IMR-90 (cell line): ENCODE data around the gene CYP4F2. TPM values are rescaled to one million over a fixed set of nuclear protein-coding genes. Genes with fewer than 3 reads are reported as not detected.

Experiments
- ATAC-seq: fragments of 200-7000 bp; cut with Tn5 transposase; 2 replicates; pipeline ENCODE4 v1.9.1; 2020; ENCODE audit warnings: low read depth, mild to moderate bottlenecking, moderate library complexity
- BruUV-seq: library from RNA; stranded (reverse); fragments of 400-500 nt; replicated peaks from 2 replicates; lab custom pipeline; 2021; lab: Mats Ljungman, UMichigan
- CTCF ChIA-PET: fragments of 300-600 bp; formaldehyde crosslinking; extraction: SDS; loops from one replicate; lab custom pipeline; 2021; ENCODE audit warnings: antibody characterized with exemption; lab: Yijun Ruan, JAX
- POLR2A ChIA-PET: fragments of 300-600 bp; sonication (Branson Sonifier 250); formaldehyde crosslinking; loops from one replicate; lab custom pipeline; 2022; ENCODE audit warnings: antibody characterized with exemption; ENCODE audit not compliant: unreplicated experiment; lab: Charles Lee
- DNase-seq: peaks from one replicate; pipeline ENCODE4 v3.0.0; 2013
- H2AFZ ChIP-seq: replicated peaks from 2 replicates; pipeline ENCODE3; 2013; ENCODE audit warnings: low read length, mild to moderate bottlenecking; ENCODE audit not compliant: poor library complexity
- H2AK5ac ChIP-seq: 2 replicates; pipeline ENCODE4 v1.6.1; 2013; ENCODE audit warnings: low read depth, low read length, inconsistent platforms
- H2AK9ac ChIP-seq: replicated peaks from 2 replicates; pipeline ENCODE3; 2013; ENCODE audit warnings: mild to moderate bottlenecking, low read depth, low read length, moderate library complexity; ENCODE audit not compliant: poor library complexity
- H2BK120ac ChIP-seq: 2 replicates; pipeline ENCODE4 v1.6.1; 2013; ENCODE audit warnings: low read depth, low read length, inconsistent platforms
- H2BK15ac ChIP-seq: 3 replicates; pipeline ENCODE4 v1.6.1; 2013; ENCODE audit warnings: low read depth, low read length, inconsistent platforms
- H2BK20ac ChIP-seq: 2 replicates; pipeline ENCODE4 v1.6.1; 2013; ENCODE audit warnings: low read depth, mild to moderate bottlenecking, inconsistent platforms, low read length, moderate library complexity
- H2BK5ac ChIP-seq: 2 replicates; pipeline ENCODE4 v1.6.1; 2013; ENCODE audit warnings: mild to moderate bottlenecking, low read depth, low read length, inconsistent platforms; ENCODE audit not compliant: poor library complexity, severe bottlenecking
- H3K14ac ChIP-seq: replicated peaks from 2 replicates; pipeline ENCODE4 v1.6.1; 2013; ENCODE audit warnings: low read depth, low read length, inconsistent platforms
- H3K18ac ChIP-seq: 2 replicates; pipeline ENCODE4 v1.6.1; 2013; ENCODE audit warnings: low read depth, low read length, control low read depth
- H3K23ac ChIP-seq: 2 replicates; pipeline ENCODE4 v1.6.1; 2013; ENCODE audit warnings: low read depth, low read length, inconsistent platforms
- H3K27ac ChIP-seq: 2 replicates; pipeline ENCODE4 v1.5.1; 2013; ENCODE audit warnings: mild to moderate bottlenecking, control low read depth, low read length; ENCODE audit not compliant: insufficient read depth
- H3K27me3 ChIP-seq: 2 replicates; pipeline ENCODE4 v1.6.1; 2013; ENCODE audit warnings: low read length; ENCODE audit not compliant: control insufficient read depth, insufficient read depth
- H3K36me3 ChIP-seq: 2 replicates; pipeline ENCODE4 v1.6.1; 2013; ENCODE audit warnings: low read length, mixed read lengths; ENCODE audit not compliant: control insufficient read depth, insufficient read depth
- H3K4ac ChIP-seq: 2 replicates; pipeline ENCODE4 v1.6.1; 2013; ENCODE audit warnings: low read depth, low read length, inconsistent platforms
- H3K4me1 ChIP-seq: 2 replicates; pipeline ENCODE4 v1.6.1; 2013; ENCODE audit warnings: low read length, mixed read lengths; ENCODE audit not compliant: control insufficient read depth, insufficient read depth
- H3K4me2 ChIP-seq: 2 replicates; pipeline ENCODE4 v1.6.1; 2013; ENCODE audit warnings: low read depth, mild to moderate bottlenecking, control low read depth, low read length, moderate library complexity
- H3K4me3 ChIP-seq: 2 replicates; pipeline ENCODE4 v1.5.1; 2013; ENCODE audit warnings: low read depth, mild to moderate bottlenecking, control low read depth, low read length, moderate library complexity; ENCODE audit not compliant: insufficient read depth
- H3K56ac ChIP-seq: 2 replicates; pipeline ENCODE4 v1.6.1; 2013; ENCODE audit warnings: low read length, inconsistent platforms; ENCODE audit not compliant: insufficient read depth; ENCODE audit errors: extremely low read depth
- H3K79me1 ChIP-seq, 2 experiments: 2 replicates each; pipeline ENCODE4 v1.6.1; 2013; ENCODE audit warnings: low read length in 2 of 2, inconsistent platforms in 1 of 2, low read depth in 1 of 2
- H3K9ac ChIP-seq: 2 replicates; pipeline ENCODE4 v1.6.1; 2013; ENCODE audit warnings: low read depth, low read length, control low read depth
- H3K9me1 ChIP-seq: 2 replicates; pipeline ENCODE4 v1.6.1; 2013; ENCODE audit warnings: low read length, inconsistent platforms; ENCODE audit not compliant: insufficient read depth
- H3K9me3 ChIP-seq: 2 replicates; pipeline ENCODE4 v1.6.1; 2013; ENCODE audit warnings: low read length; ENCODE audit not compliant: control insufficient read depth, insufficient read depth
- H4K20me1 ChIP-seq: 2 replicates; pipeline ENCODE4 v1.6.1; 2013; ENCODE audit warnings: low read length, inconsistent platforms; ENCODE audit not compliant: insufficient read depth
- H4K5ac ChIP-seq: 2 replicates; pipeline ENCODE4 v1.6.1; 2013; ENCODE audit warnings: mild to moderate bottlenecking, low read depth, low read length, control low read depth
- H4K8ac ChIP-seq, 2 experiments: 2 replicates each; pipeline ENCODE4 v1.6.1; 2013; ENCODE audit warnings: low read depth in 2 of 2, low read length in 2 of 2, control low read depth in 1 of 2, inconsistent platforms in 1 of 2
- H4K91ac ChIP-seq: 2 replicates; pipeline ENCODE4 v1.6.1; 2013; ENCODE audit warnings: low read depth, low read length, inconsistent platforms; ENCODE audit not compliant: insufficient read depth
- BHLHE40 ChIP-seq: fragments of 150-350 bp; IDR thresholded peaks from 2 replicates; pipeline ENCODE4 v1.6.1; 2016; ENCODE audit warnings: mild to moderate bottlenecking, low read depth, low read length
- CEBPB ChIP-seq: IDR thresholded peaks from 2 replicates; pipeline ENCODE4 v1.6.1; 2012; ENCODE audit warnings: low read depth, low read length, improper control_type of control experiment
- CHD1 ChIP-seq: IDR thresholded peaks from 2 replicates; pipeline ENCODE4 v1.6.1; 2012; ENCODE audit warnings: low read depth, low read length, improper control_type of control experiment
- ELK1 ChIP-seq: fragments of 150-350 bp; IDR thresholded peaks from 2 replicates; pipeline ENCODE4 v1.6.1; 2016; ENCODE audit warnings: low read depth, mild to moderate bottlenecking, low read length, moderate library complexity, borderline replicate concordance
- FOS ChIP-seq: fragments of 150-350 bp; IDR thresholded peaks from 2 replicates; pipeline ENCODE4 v1.6.1; 2016; ENCODE audit warnings: low read depth, low read length
- MAFK ChIP-seq: IDR thresholded peaks from 2 replicates; pipeline ENCODE4 v1.6.1; 2012; ENCODE audit warnings: low read depth, low read length, improper control_type of control experiment
- MAZ ChIP-seq: IDR thresholded peaks from 2 replicates; pipeline ENCODE4 v1.6.1; 2012; ENCODE audit warnings: low read depth, mild to moderate bottlenecking, low read length, improper control_type of control experiment, moderate library complexity, borderline replicate concordance
- MXI1 ChIP-seq: IDR thresholded peaks from 2 replicates; pipeline ENCODE4 v1.6.1; 2012; ENCODE audit warnings: low read depth, mild to moderate bottlenecking, low read length, moderate library complexity, borderline replicate concordance
- NFE2L2 ChIP-seq: fragments of 150-350 bp; IDR thresholded peaks from 2 replicates; pipeline ENCODE4 v1.6.1; 2016; ENCODE audit warnings: low read depth, mild to moderate bottlenecking, low read length
- POLR2A ChIP-seq: IDR thresholded peaks from 2 replicates; pipeline ENCODE4 v1.6.1; 2012; ENCODE audit warnings: mild to moderate bottlenecking, low read depth, low read length
- RAD21 ChIP-seq: IDR thresholded peaks from 2 replicates; pipeline ENCODE4 v1.6.1; 2012; ENCODE audit warnings: low read length, improper control_type of control experiment
- RCOR1 ChIP-seq: IDR thresholded peaks from 2 replicates; pipeline ENCODE4 v1.6.1; 2012; ENCODE audit warnings: mild to moderate bottlenecking, low read length, improper control_type of control experiment; ENCODE audit not compliant: insufficient replicate concordance
- RFX5 ChIP-seq: IDR thresholded peaks from 2 replicates; pipeline ENCODE4 v1.8.0; 2012; ENCODE audit warnings: low read depth, mild to moderate bottlenecking, low read length, moderate library complexity
- SMC3 ChIP-seq: fragments of 150-350 bp; IDR thresholded peaks from 2 replicates; pipeline ENCODE4 v1.6.1; 2016; ENCODE audit warnings: low read depth, mild to moderate bottlenecking, antibody characterized with exemption, low read length, moderate library complexity
- USF2 ChIP-seq: fragments of 150-350 bp; IDR thresholded peaks from 2 replicates; pipeline ENCODE4 v1.6.1; 2017; ENCODE audit warnings: mild to moderate bottlenecking, antibody characterized with exemption, low read length, low read depth
- WGBS, 2 experiments: methylation state at CpG; one replicate each; pipeline versions ENCODE4 v1.1.5 to v1.1.7; 2013; ENCODE audit warnings: missing lambda C conversion rate in 2 of 2; ENCODE audit not compliant: insufficient read length in 1 of 2; ENCODE audit errors: extremely low coverage in 2 of 2; 5-methylcytosine and 5-hydroxymethylcytosine counted together
- dilution Hi-C: fragments of 300-500 bp; cut with HindIII; formaldehyde crosslinking; loops from one replicate; pipeline ENCODE4 v1.14.3; 2018; ENCODE audit warnings: low sequenced_read_pairs; ENCODE audit not compliant: unreplicated experiment
- in situ Hi-C: fragments of 300-500 bp; cut with MboI; formaldehyde crosslinking; loops from 3 replicates; pipeline ENCODE4 v1.14.3; 2019; ENCODE audit warnings: low sequenced_read_pairs, inconsistent platforms, mixed read lengths
- intact Hi-C: fragments of 100-400 bp; cut with micrococcal nuclease; formaldehyde crosslinking; loops from 2 replicates; pipeline ENCODE4 v1.10.0; 2022
- polyA plus RNA-seq, 3 experiments: library from polyadenylated mRNA; depleted of rRNA; stranded (reverse); fragments of >200 nt; gene quantifications; 2 replicates each; pipeline ENCODE4 v1.2.3, GENCODE V29; 2012; ENCODE audit warnings: low replicate concordance in 1 of 3
- total RNA-seq: library from RNA; depleted of rRNA; stranded (reverse); fragments of >200 nt; gene quantifications from 2 replicates; pipeline ENCODE4 v1.2.3, GENCODE V29; 2012
- TF ChIP-seq, protein P1 (sequence below): conservative IDR thresholded peaks from 2 replicates; pipeline ENCODE4 v1.5.1; 2012; ENCODE audit warnings: mild to moderate bottlenecking, low read depth, low read length, improper control_type of control experiment

The CYP4F2 gene
- total and polyA plus RNA-seq, 2 of the 4 experiments (the other 2 are of a cell fraction), result not detected

DNA sequence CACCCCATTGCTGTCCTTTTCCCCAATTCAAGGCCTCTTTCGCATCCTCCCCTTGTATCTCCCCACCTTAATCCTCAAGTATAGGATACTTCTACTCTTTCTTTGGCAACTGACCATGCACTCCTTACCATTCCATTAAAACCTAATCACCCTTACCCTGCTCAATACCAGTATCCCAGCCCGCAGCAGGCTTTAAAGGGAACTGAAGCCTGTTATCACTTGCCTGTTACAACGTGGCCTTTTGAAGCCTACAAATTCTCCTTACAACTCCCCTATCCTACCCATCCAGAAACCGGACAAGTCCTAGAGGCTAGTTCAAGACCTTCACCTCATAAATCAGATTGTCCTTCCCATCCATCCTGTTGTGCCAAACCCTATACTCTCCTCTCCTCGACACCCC, 66.2 kb downstream of the CYP4F2 start:
- H3K27me3 ChIP-seq, result no peaks in the 10 kb centered on the region
- no TSS peak for BruUV-seq

More for the DNA sequence above, 66.2 kb downstream of the CYP4F2 start:
- 41% methylated on average over 5 of the region's 5 CpGs; no CpG with 5 or more reads in 1 of the 2 experiments for WGBS, 2 experiments
- Histone ChIP-seq H3K23ac (no peak overlapping the region), H4K20me1 (no peaks in the 10 kb centered on the region), H2AFZ (no peak overlapping the region), H4K8ac (no peak overlapping the region), H3K27ac (no peak overlapping the region), H2BK20ac (no peak overlapping the region), H3K4me2 (no peak overlapping the region), H2AK5ac (no peak overlapping the region), H3K79me1 (no peaks in the 10 kb centered on the region), H3K4me1 (no peaks in the 10 kb centered on the region), H3K36me3 (no peaks in the 10 kb centered on the region), H3K4ac (no peak overlapping the region), H3K9ac (no peak overlapping the region), H3K14ac (no peak overlapping the region), H2BK5ac (no peak overlapping the region), H3K18ac (no peak overlapping the region), H3K4me3 (no peak overlapping the region), H2BK15ac (no peak overlapping the region), H3K9me1 (no peaks in the 10 kb centered on the region), H4K5ac (no peak overlapping the region), H2BK120ac (no peak overlapping the region), H2AK9ac (no peak overlapping the region), H3K56ac (no peak overlapping the region), H3K9me3 (no peaks in the 10 kb centered on the region), H4K91ac (no peak overlapping the region)
- ATAC-seq (no peak), DNase-seq (no peak)
- ChIA-PET POLR2A (no interaction called here), CTCF (no interaction called here)
- in situ Hi-C loops, result loop anchor here (25.0 kb wide), 1 partner anchor 356 kb away; the partner anchor contains the start of genes AP1M1 and FAM32A
- intact Hi-C loops, result no loop called here
- dilution Hi-C loops, result no loop called here
- TF ChIP-seq MAZ, result no peak
- no peak for TF ChIP-seq BHLHE40
- TF ChIP-seq RFX5, result no peak
- no peak for TF ChIP-seq MXI1
- TF ChIP-seq RCOR1, result no peak
- TF ChIP-seq FOS, result no peak
- no peak for TF ChIP-seq CHD1
- TF ChIP-seq, protein P1, sequence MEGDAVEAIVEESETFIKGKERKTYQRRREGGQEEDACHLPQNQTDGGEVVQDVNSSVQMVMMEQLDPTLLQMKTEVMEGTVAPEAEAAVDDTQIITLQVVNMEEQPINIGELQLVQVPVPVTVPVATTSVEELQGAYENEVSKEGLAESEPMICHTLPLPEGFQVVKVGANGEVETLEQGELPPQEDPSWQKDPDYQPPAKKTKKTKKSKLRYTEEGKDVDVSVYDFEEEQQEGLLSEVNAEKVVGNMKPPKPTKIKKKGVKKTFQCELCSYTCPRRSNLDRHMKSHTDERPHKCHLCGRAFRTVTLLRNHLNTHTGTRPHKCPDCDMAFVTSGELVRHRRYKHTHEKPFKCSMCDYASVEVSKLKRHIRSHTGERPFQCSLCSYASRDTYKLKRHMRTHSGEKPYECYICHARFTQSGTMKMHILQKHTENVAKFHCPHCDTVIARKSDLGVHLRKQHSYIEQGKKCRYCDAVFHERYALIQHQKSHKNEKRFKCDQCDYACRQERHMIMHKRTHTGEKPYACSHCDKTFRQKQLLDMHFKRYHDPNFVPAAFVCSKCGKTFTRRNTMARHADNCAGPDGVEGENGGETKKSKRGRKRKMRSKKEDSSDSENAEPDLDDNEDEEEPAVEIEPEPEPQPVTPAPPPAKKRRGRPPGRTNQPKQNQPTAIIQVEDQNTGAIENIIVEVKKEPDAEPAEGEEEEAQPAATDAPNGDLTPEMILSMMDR, result no peak
- TF ChIP-seq SMC3, result no peak
- TF ChIP-seq USF2, result no peak
- TF ChIP-seq RAD21, result no peak
- no peak for TF ChIP-seq NFE2L2
- TF ChIP-seq ELK1, result no peak
- TF ChIP-seq CEBPB, result no peak
- no peak for TF ChIP-seq MAFK
- TF ChIP-seq POLR2A, result no peak
